Neuronal stem cell (in vitro differentiated cells): Measurements from ENCODE around the gene FAAH2.

Experiments used
- DNase-seq: peaks from one replicate; pipeline ENCODE4 v3.0.0-alpha.2; 2013; ENCODE audit warnings: low spot score
- H2AFZ ChIP-seq: one replicate; pipeline ENCODE4 v1.6.1; 2013; ENCODE audit warnings: mild to moderate bottlenecking, low read length, inconsistent platforms
- H2AK5ac ChIP-seq: 2 replicates; pipeline ENCODE4 v1.6.1; 2013; ENCODE audit warnings: low read depth, mild to moderate bottlenecking, inconsistent platforms, low read length, moderate library complexity, mixed read lengths
- H2BK120ac ChIP-seq: 2 replicates; pipeline ENCODE4 v1.6.1; 2013; ENCODE audit warnings: low read depth, mild to moderate bottlenecking, inconsistent platforms, low read length, moderate library complexity, mixed read lengths
- H2BK12ac ChIP-seq: one replicate; pipeline ENCODE4 v1.6.1; 2013; ENCODE audit warnings: low read length, inconsistent platforms
- H2BK15ac ChIP-seq: 2 replicates; pipeline ENCODE4 v1.6.1; 2013; ENCODE audit warnings: mild to moderate bottlenecking, low read length, inconsistent platforms, mixed read lengths
- H2BK5ac ChIP-seq: one replicate; pipeline ENCODE4 v1.6.1; 2013; ENCODE audit warnings: inconsistent platforms, mild to moderate bottlenecking, low read length, moderate library complexity
- H3K14ac ChIP-seq: one replicate; pipeline ENCODE4 v1.6.1; 2013; ENCODE audit warnings: low read length, inconsistent platforms
- H3K18ac ChIP-seq: 2 replicates; pipeline ENCODE4 v1.6.1; 2013; ENCODE audit warnings: low read length, inconsistent platforms
- H3K23ac ChIP-seq: 2 replicates; pipeline ENCODE4 v1.6.1; 2013; ENCODE audit warnings: low read depth, mild to moderate bottlenecking, mixed read lengths, low read length, inconsistent platforms; ENCODE audit not compliant: poor library complexity
- H3K27ac ChIP-seq: replicated peaks from 3 replicates; pipeline ENCODE4 v1.5.1; 2013; ENCODE audit warnings: low read length, inconsistent platforms
- H3K27me3 ChIP-seq, 3 experiments: 2 replicates each; pipeline ENCODE4 v1.6.1; 2013; ENCODE audit warnings: low read length in 3 of 3, mild to moderate bottlenecking in 2 of 3, inconsistent platforms in 1 of 3, low read depth in 1 of 3, mixed read lengths in 1 of 3, moderate library complexity in 1 of 3; ENCODE audit not compliant: control insufficient read depth in 3 of 3, insufficient read depth in 3 of 3
- H3K36me3 ChIP-seq, 2 donors: replicated peaks in 1 of 2; 2 replicates each; pipeline ENCODE4 v1.6.1; 2013; ENCODE audit warnings: low read length in 2 of 2; ENCODE audit not compliant: control insufficient read depth in 2 of 2, insufficient read depth in 2 of 2
- H3K4ac ChIP-seq: 2 replicates; pipeline ENCODE4 v1.6.1; 2013; ENCODE audit warnings: inconsistent platforms, mild to moderate bottlenecking, low read length, moderate library complexity
- H3K4me1 ChIP-seq, 2 donors: 1 replicate in 1 of 2; 2 replicates in 1 of 2; pipeline ENCODE4 v1.6.1; 2013; ENCODE audit warnings: low read length in 2 of 2, low read depth in 1 of 2; ENCODE audit not compliant: control insufficient read depth in 2 of 2, insufficient read depth in 1 of 2
- H3K4me2 ChIP-seq: one replicate; pipeline ENCODE4 v1.6.1; 2013; ENCODE audit warnings: mild to moderate bottlenecking, low read length, inconsistent platforms; ENCODE audit not compliant: insufficient read depth, poor library complexity, severe bottlenecking
- H3K4me3 ChIP-seq, 2 donors: 2 replicates each; pipeline ENCODE4 v1.5.1; 2013; ENCODE audit warnings: low read length in 2 of 2, mild to moderate bottlenecking in 2 of 2, inconsistent platforms in 1 of 2, moderate library complexity in 1 of 2
- H3K79me1 ChIP-seq: one replicate; pipeline ENCODE4 v1.6.1; 2013; ENCODE audit warnings: low read depth, mild to moderate bottlenecking, inconsistent platforms, low read length, moderate library complexity
- H3K9ac ChIP-seq: one replicate; pipeline ENCODE4 v1.6.1; 2013; ENCODE audit warnings: mild to moderate bottlenecking, low read depth, low read length, inconsistent platforms; ENCODE audit not compliant: poor library complexity
- H3K9me3 ChIP-seq, 2 donors: replicated peaks in 1 of 2; 2 replicates each; pipeline versions ENCODE3 to v1.6.1; 2013; ENCODE audit warnings: low read length in 2 of 2, mild to moderate bottlenecking in 2 of 2, inconsistent platforms in 1 of 2, low read depth in 1 of 2, mixed read lengths in 1 of 2, moderate library complexity in 1 of 2; ENCODE audit not compliant: control insufficient read depth in 2 of 2, insufficient read depth in 1 of 2
- H4K8ac ChIP-seq: one replicate; pipeline ENCODE4 v1.6.1; 2013; ENCODE audit warnings: low read depth, mild to moderate bottlenecking, inconsistent platforms, low read length, moderate library complexity
- H4K91ac ChIP-seq: one replicate; pipeline ENCODE4 v1.6.1; 2013; ENCODE audit warnings: low read length, low read depth, mild to moderate bottlenecking, inconsistent platforms; ENCODE audit not compliant: poor library complexity
- WGBS, 2 donors: extraction: QIAGEN DNeasy Blood & Tissue Kit; methylation state at CpG; one replicate each; pipeline ENCODE4 v1.1.7; 2013; ENCODE audit warnings: missing lambda C conversion rate in 2 of 2, mixed read lengths in 1 of 2; ENCODE audit not compliant: insufficient read length in 2 of 2, insufficient replicate concordance in 1 of 2; ENCODE audit errors: extremely low coverage in 2 of 2; 5-methylcytosine and 5-hydroxymethylcytosine counted together

FAAH2 gene

DNA sequence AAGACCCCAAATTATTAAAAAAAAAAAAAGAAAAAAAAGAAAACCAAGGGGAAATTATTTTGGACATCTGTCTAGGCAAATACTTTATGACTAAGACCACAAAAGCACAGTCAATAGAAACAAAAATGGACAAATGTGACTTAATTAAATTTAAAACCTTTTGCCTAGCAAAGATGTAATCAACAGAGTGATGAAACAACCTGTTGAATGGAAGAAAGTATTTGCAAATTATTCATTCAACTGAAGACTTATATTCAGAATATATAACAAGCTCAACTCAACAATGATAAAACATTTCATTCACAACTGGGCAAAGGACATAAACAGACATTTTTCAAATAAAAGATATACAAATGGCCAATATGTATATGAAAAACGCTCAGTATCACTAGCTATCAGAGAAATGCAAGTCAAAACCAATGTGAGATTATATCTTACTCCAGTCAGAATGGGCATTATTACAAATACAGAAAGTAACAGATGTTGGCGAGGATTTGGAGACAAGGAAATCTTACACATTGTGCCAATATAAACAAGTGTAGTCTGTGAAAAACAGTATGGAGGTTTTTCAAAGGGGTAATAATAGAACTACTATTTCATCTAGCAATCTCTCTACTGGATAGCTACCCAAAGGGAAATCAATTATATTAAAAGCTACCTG, 67.1 kb downstream of the FAAH2 start:
- Histone ChIP-seq H3K23ac (no peak overlapping the region), H2BK15ac (no peak overlapping the region), H2BK120ac (no peak overlapping the region), H2AFZ (no peak overlapping the region), H3K27me3 (no peaks in the 10 kb centered on the region), H3K27ac (no peak overlapping the region), H3K4me1 (no peaks in the 10 kb centered on the region), H3K36me3 (no peaks in the 10 kb centered on the region), H3K9ac (no peak overlapping the region), H3K4me2 (no peak overlapping the region), H3K4me3 (no peak overlapping the region), H3K4ac (no peak overlapping the region), H2BK12ac (no peak overlapping the region), H3K9me3 (no peaks in the 10 kb centered on the region), H2BK5ac (no peak overlapping the region), H3K14ac (no peak overlapping the region), H2AK5ac (no peak overlapping the region), H3K79me1 (no peaks in the 10 kb centered on the region), H4K8ac (no peak overlapping the region), H3K18ac (no peak overlapping the region), H4K91ac (no peak overlapping the region)
- no CpG with 5 or more reads among the region's 2 CpGs for WGBS, 2 donors
- no peak for DNase-seq

DNA sequence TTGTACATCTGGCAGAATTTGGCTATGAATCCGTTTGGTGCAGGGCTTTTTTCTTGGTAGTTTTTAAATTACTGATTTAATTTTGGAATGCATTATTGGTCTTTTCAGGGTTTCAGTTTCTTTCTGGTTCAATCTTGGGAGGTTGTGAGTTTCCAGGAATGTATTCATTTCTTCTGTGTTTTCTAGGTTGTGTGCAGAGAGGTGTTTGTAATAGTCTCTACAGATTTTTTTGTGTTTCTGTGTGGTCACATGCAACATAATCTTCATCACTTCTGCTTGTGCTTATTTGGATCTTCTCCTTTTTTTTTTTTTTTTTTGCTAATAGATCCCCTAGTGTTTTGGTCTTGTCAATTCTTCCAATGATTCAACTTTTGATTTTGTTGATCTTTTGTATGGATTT, 77.6 kb downstream of the FAAH2 start:
- no peak for DNase-seq
- Histone ChIP-seq H3K4me3 (no peak overlapping the region), H2AFZ (no peak overlapping the region), H2AK5ac (no peak overlapping the region), H3K27ac (no peak overlapping the region), H4K91ac (no peak overlapping the region), H2BK5ac (no peak overlapping the region), H2BK120ac (no peak overlapping the region), H3K4me1 (no peaks in the 10 kb centered on the region), H3K14ac (no peak overlapping the region), H2BK12ac (no peak overlapping the region), H3K4ac (no peak overlapping the region), H3K9me3 (no peaks in the 10 kb centered on the region), H3K79me1 (no peaks in the 10 kb centered on the region), H4K8ac (no peak overlapping the region), H3K9ac (no peak overlapping the region), H3K4me2 (no peak overlapping the region), H3K27me3 (no peaks in the 10 kb centered on the region), H3K36me3 (no peaks in the 10 kb centered on the region), H3K23ac (no peak overlapping the region), H2BK15ac (no peak overlapping the region), H3K18ac (no peak overlapping the region)
- no CpG with 5 or more reads among the region's 1 CpG for WGBS, 2 donors

DNA sequence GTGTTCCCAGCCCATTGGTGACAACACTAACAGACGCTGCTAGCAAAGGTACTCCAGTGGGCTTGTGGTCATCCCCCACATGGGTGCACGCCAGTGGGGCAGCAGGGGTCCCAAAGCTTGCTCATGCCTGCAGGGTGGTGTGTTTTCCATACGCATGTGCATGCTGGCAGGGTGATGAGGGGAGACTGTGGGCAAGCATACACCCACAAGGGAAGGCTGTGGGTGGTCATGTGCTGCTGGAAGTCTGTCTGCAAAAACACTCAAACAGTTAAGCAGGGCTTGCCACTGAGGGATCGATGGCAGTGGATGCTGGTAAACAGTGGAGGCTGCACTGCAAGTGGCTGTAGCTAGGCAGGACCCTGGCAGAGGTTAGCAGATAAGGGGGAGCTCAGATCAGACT, 79.9 kb downstream of the FAAH2 start:
- Histone ChIP-seq H3K36me3 (no peaks in the 10 kb centered on the region), H3K79me1 (no peaks in the 10 kb centered on the region), H3K14ac (no peak overlapping the region), H3K27me3 (no peaks in the 10 kb centered on the region), H3K4me1 (no peaks in the 10 kb centered on the region), H3K18ac (no peak overlapping the region), H3K9me3 (no peaks in the 10 kb centered on the region), H2BK15ac (no peak overlapping the region), H2BK5ac (no peak overlapping the region), H3K27ac (no peak overlapping the region), H3K4me3 (no peak overlapping the region), H2BK12ac (no peak overlapping the region), H2AFZ (no peak overlapping the region), H2AK5ac (no peak overlapping the region), H3K23ac (no peak overlapping the region), H4K8ac (no peak overlapping the region), H3K4me2 (no peak overlapping the region), H3K4ac (no peak overlapping the region), H3K9ac (no peak overlapping the region), H4K91ac (no peak overlapping the region), H2BK120ac (no peak overlapping the region)
- WGBS, 2 donors = no CpG with 5 or more reads among the region's 4 CpGs
- no peak for DNase-seq

DNA sequence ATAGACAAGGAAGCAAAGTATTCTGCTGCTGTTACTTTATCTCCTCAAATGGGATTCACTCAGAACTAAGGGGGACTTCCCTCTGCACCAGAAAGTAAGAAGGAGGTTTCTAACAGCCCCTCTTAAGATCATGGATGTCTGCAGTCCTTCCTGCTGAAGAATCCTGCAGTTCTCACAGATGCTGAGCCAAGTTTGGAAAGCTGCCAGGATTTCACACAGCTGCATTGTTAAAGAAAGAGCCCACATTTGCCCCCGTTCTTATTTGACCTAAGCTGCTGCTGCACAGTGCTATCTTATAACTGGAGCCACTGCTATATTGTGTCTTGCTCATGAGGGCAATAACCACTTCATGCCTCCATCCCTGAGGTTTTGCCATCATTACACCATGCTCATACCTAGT, 81.1 kb downstream of the FAAH2 start:
- H4K91ac ChIP-seq = no peak overlapping the region
- no peak overlapping the region for H2AK5ac ChIP-seq
- H3K18ac ChIP-seq = no peak overlapping the region
- no peak overlapping the region for H3K23ac ChIP-seq
- DNase-seq = no peak
- H4K8ac ChIP-seq = no peak overlapping the region
- H3K36me3 ChIP-seq = no peaks in the 10 kb centered on the region
- no CpG with 5 or more reads among the region's 1 CpG for WGBS, 2 donors
- no peaks in the 10 kb centered on the region for H3K4me1 ChIP-seq
- H3K9me3 ChIP-seq = no peaks in the 10 kb centered on the region
- no peak overlapping the region for H2AFZ ChIP-seq
- H2BK12ac ChIP-seq = no peak overlapping the region
- H3K4ac ChIP-seq = no peak overlapping the region
- H2BK15ac ChIP-seq = no peak overlapping the region
- H3K4me3 ChIP-seq = no peak overlapping the region
- H3K4me2 ChIP-seq = no peak overlapping the region
- no peak overlapping the region for H2BK120ac ChIP-seq
- no peaks in the 10 kb centered on the region for H3K79me1 ChIP-seq
- no peak overlapping the region for H2BK5ac ChIP-seq
- no peak overlapping the region for H3K9ac ChIP-seq
- H3K14ac ChIP-seq = no peak overlapping the region
- no peaks in the 10 kb centered on the region for H3K27me3 ChIP-seq
- no peak overlapping the region for H3K27ac ChIP-seq
